ENCODE data around the gene NUP54. TPM values are rescaled to one million over a fixed set of nuclear protein-coding genes. Genes with fewer than 3 reads are reported as not detected.

The NUP54 gene
- total and polyA plus RNA-seq, 2 of the 8 experiments (the other 6 are each of a cell fraction or from before 2014, with no cell fraction given), result 51.4 to 103 TPM

DNA sequence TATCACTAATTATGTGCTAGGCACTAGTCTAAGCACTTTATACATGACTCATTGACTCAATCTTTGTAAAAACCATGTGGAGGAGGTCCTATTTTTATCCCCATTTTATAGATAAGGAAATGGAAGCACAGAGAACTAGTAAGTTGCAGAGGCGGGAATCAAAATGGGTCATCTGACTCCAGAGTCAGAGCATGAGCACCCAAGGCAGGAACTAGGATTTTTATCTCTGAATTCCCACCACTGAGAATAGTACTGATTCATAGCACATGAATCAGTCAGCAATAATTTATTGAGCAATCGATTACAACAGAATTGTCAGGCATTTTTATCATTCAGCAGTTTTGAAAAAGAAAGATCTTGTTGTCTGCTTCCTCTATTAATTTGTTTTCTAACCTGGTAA is 46.1 kb upstream of the NUP54 start (continued):
- no peak for TF ChIP-seq NRF1 (IDR thresholded peaks at IDR 0.05; ENCODE audit: low read depth, low read length)
- no peak for TF ChIP-seq EZH2 (IDR thresholded peaks at IDR 0.05; ENCODE audit: low read depth, low read length, severe bottlenecking)
- no peak for TF ChIP-seq SUZ12 (IDR thresholded peaks at IDR 0.05; ENCODE audit: low read length)
- no peak for TF ChIP-seq ATF2 (IDR thresholded peaks at IDR 0.05; ENCODE audit: low read length)
- no peak for TF ChIP-seq TAF1 (IDR thresholded peaks at IDR 0.05; ENCODE audit: low read depth, low read length)
- no peak for TF ChIP-seq TCF12 (IDR thresholded peaks at IDR 0.05; ENCODE audit: low read depth, low read length)
- TF ChIP-seq BACH1 (IDR thresholded peaks at IDR 0.05; ENCODE audit: low read length), result no peak

Data from H1 (cell line).